ENCODE measurements around the gene HOXD3.

DNA sequence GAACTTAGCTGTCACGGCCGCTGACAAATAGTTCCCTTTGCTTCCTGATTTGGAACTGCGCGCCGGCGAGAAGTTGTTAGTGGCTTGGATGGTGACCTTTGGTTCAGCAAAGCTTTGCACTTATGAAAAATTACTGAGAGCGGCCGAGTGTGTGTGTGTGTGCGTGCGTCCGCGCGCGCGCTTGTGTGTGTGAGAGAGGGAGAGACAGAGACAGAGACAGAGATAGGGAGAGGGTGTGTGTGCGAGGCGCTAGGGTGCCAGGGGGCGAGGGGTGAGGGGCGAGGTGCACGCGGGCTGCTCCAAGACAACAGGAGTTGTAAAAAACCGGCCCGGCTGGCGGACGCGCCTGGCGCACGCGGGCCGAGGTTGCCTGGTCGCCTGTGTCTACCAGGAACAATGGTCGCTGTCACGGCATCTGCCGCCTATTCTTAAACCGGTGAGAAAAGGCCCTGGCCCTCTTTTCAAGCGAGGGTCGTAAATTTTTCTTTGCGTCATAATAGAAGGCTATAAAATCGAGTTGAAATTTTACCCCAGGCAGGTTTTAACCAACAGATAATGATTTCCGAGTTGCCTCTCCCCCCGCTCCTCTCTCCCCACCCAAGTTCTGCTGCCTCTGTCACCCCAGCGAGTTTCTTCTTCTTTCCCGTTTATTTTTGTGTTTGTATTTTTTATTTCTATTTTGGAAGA is 535 bp downstream of the HOXD3 start:
- TF ChIP-seq, protein P1, sequence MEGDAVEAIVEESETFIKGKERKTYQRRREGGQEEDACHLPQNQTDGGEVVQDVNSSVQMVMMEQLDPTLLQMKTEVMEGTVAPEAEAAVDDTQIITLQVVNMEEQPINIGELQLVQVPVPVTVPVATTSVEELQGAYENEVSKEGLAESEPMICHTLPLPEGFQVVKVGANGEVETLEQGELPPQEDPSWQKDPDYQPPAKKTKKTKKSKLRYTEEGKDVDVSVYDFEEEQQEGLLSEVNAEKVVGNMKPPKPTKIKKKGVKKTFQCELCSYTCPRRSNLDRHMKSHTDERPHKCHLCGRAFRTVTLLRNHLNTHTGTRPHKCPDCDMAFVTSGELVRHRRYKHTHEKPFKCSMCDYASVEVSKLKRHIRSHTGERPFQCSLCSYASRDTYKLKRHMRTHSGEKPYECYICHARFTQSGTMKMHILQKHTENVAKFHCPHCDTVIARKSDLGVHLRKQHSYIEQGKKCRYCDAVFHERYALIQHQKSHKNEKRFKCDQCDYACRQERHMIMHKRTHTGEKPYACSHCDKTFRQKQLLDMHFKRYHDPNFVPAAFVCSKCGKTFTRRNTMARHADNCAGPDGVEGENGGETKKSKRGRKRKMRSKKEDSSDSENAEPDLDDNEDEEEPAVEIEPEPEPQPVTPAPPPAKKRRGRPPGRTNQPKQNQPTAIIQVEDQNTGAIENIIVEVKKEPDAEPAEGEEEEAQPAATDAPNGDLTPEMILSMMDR (conservative IDR thresholded peaks at IDR 0.05; ENCODE audit: low read length), result no peak
- TF ChIP-seq EZH2phosphoT487 (IDR thresholded peaks at IDR 0.05; ENCODE audit: borderline replicate concordance), result no peak
